GM19372 (cell line): Measurements from ENCODE around the gene IL32.

Experiments used
- ATAC-seq: cut with Tn5 transposase; IDR thresholded peaks from one replicate; pipeline ENCODE4 v1.9.1; 2021; ENCODE audit warnings: mild to moderate bottlenecking, low read depth, moderate library complexity; ENCODE audit not compliant: unreplicated experiment

Gene IL32

GRCh38 chr16:3088450-3088849 is 23.0 kb downstream of the IL32 start:
- ATAC-seq: no peak

DNA sequence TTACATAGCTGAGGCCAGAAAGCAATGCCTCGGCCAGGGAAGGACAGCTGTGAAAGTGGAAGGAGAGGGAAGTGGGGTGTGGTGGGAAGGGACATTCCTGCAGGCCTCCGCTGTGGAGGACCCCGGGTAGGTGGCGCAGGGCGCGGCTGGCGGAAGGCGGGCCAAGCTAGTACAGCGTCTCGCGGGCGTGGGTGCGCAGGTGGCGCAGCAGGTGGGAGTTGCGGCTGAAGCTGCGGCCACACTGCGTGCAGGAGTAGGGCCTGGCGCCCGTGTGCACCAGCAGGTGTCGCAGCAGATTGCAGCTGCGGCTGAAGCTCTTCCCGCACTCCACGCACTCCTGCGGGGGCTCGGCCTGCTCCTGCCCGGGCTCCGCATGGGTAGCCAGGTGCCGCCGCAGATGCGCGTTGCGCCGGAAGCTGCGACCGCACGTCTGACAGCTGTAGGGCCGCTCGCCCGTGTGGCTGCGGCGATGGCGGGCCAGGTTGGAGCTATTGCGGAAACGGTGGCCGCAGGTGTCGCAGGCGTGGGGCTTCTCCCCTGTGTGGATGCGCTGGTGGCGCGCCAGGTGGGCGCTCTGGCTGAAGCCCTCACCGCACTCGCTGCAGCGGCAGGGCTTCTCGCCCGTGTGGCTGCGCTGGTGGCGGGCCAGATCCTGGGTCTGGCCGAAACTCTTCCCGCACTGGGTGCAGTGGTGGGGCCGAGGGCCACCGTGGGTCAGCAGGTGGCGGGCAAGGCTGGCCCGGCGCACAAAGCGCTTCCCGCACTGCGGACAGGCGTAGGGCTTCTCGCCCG is 23.7 kb downstream of the IL32 start:
- ATAC-seq: no peak

- no peak for ATAC-seq
Measured at GRCh38 chr16:3089717-3090592, 24.5 kb downstream of the IL32 start.

DNA sequence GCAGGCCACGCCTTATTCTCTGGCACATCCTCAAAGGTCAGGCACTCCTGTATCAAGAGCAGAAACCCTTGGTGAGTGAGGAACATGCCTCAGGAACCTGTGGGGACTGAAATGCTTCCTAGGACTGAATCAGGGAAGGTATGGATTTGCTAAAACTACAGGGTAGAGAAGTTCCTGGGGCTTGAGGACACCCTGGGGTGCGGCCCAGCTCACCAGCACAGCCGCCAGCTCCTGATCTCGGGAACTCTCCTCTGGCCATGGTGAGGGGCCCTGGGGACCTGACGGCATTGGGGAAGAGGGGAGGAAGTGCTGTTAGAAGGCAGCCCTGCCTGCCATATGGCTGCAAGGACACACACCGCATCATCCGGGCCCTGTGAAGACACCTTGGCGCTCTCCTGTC is 26.1 kb downstream of the IL32 start:
- ATAC-seq: no peak

DNA sequence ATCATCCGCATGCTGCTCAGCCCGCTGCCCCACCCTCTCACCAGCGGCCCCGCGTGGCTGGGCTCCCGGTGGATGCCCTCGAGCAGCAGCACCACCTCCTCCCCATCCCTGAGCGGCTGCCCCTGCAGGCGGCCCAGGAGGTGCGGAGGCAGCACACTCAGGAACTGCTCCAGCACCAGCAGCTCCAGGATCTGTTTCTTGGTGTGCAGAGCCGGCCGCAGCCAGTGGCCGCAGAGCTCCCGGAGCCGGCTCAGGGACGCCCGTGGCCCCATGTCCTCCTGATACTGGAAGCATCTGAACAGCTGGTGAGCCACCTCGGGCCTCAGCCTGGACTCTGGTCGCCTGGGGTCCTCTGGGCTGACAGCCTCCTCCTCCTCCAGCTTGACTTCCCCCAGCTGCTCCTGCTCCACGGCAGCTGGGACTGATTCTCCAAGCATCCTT is 27.1 kb downstream of the IL32 start:
- ATAC-seq: no peak

- no peak for ATAC-seq
Measured at GRCh38 chr16:3094289-3095027, 29.0 kb downstream of the IL32 start.

GRCh38 chr16:3095869-3096268 is 30.4 kb downstream of the IL32 start:
- ATAC-seq: peak; percentile 48

DNA sequence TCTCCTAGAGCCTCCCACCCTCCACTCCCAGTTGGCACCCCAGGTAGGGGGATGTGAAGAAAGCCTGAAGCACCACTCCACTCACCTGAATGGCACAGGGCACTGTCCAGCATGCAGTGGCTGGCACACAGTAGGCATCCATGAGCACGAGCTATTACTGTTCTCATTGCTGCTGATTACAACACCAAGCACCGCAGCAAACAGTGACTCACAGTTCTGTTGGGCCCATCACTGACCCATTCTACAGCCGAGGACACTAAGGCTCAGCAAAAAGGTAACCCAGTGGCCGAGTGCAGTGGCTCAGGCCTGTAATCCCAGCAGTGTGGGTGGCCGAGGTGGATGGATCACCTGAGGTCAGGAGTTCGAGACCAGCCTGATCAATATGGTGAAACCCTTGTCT is 30.9 kb downstream of the IL32 start:
- ATAC-seq: no peak

GRCh38 chr16:3097266-3097665 is 31.8 kb downstream of the IL32 start:
- ATAC-seq: no peak

- no peak for ATAC-seq
Measured at GRCh38 chr16:3098459-3099394, 33.3 kb downstream of the IL32 start, which contains the start of gene ZSCAN10. Gene ZSCAN10 (minus strand): TSS chr16:3099294. CDS start chr16:3092937, 6,357 bp downstream.

DNA sequence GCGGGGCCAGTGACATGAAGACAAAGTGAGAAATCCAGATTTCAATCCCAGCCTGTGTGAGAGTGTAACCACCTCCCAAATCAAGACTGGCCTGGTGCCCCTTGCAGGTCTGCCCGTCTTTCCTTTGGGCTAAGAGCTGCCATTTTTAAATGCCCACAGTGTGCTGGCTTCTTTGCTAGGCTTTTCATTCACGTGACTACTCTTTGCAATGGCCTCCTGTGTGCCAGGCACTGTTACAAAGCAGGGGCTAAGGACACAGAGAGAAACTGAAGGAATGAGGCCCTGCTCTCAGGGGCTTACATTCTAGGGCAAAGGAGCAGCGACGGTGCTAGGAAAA is 33.9 kb downstream of the IL32 start:
- ATAC-seq: no peak

DNA sequence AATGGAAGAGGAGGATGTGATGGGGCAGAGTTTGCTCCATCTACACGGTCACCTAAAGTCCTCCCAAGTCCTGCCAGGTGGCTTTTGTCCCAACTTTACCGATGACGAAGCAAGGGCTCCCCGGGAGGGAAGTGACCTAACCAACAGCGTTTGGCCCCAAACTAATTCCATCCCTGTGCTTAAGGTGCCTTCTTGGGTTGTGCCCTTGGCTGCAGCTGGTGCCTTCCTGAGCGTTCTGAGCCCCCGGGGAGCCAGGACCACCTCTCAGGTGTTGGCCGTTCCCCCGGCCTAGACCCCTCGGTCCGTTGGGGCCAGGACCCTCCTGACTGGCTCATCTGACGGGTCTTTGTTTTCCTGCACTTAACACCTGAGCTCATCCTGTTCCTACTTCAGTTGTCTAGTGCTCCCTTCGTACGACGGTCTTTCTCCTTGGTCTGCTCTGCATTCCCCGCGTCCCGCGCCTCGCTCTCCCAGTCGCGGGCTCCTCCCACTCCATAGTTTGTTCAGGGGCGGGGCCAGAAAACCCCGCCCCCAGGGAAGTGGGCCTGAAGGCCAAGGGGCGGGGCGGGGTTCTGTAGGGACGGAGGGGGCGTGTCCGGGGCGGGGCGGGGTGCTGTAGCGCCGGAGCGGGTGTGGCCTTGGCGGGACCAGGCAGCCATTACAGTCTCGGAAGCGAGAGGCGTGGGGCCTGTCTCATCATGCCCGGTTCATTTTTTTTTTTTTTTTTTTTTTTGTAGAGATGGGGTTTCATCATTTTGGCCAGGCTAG is 34.5 kb downstream of the IL32 start:
- peak; percentile 72 for ATAC-seq

DNA sequence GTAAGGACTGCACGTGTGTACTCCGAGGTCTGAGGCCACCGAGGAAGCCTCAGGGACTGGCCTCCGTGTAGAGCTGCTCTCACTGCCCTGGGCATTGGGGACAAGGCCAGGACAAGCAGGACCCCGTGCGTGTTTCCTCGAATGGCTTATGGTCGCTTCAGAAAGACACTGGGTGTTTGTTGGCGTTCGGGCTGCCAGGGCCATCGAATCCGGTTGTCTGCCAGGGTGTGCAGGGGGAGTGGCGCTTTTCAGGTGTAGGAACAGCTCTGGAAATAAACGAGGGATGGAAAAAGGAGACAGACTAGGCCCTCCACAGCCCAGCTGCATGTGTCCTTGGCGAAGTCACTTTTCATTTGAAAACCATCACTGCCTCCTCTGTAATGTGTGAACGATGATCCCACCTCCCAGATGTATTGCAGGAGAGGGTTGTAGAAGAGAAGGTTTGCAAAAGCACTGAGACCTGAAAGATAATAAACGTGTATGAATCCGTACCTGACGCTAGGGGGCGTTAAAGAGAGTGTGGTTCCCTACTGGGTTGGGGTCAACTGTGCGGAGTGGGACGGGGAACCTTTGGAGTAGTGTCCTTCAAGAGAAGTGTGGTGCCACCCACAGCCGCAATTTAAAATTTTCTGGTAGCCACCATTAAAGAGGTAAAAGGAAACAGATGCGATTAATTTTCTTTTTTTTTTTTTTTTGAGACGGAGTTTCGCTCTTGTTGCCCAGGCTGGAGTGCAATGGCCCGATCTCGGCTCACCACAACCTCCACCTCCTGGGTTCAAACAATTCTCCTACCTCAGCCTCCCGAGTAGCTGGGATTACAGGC is 35.8 kb downstream of the IL32 start:
- ATAC-seq: no peak

DNA sequence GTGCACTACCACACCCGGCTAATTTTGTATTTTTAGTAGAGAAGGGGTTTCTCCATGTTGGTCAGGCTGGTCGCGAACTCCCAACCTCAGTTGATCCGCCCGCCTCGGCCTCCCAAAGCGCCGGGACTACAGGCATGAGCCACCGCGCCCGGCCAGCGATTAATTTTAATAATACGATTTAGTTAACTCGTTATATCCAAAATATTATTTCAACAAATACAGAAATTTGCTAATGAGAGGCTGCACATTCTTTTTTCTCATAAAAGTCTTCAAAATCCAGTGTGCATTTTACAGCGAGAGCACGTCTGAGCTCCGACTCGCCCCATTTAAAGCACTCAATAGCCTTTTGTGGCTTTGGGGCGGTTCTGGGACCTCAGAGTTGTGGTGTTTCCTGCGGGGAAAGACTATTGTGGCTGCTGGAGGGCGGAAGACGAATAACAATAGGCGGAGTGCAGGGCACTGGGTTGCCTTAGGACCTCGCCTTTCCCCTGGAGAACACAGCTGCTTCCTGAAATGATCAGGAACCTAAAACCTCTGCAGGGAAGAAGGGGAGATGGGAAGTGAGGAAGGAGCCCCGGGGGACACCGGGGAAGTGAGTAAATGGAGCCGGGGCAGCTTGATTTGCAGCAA is 36.5 kb downstream of the IL32 start:
- no peak for ATAC-seq

- ATAC-seq: peak; percentile 85
Measured at GRCh38 chr16:3106205-3106928, 40.9 kb downstream of the IL32 start.

DNA sequence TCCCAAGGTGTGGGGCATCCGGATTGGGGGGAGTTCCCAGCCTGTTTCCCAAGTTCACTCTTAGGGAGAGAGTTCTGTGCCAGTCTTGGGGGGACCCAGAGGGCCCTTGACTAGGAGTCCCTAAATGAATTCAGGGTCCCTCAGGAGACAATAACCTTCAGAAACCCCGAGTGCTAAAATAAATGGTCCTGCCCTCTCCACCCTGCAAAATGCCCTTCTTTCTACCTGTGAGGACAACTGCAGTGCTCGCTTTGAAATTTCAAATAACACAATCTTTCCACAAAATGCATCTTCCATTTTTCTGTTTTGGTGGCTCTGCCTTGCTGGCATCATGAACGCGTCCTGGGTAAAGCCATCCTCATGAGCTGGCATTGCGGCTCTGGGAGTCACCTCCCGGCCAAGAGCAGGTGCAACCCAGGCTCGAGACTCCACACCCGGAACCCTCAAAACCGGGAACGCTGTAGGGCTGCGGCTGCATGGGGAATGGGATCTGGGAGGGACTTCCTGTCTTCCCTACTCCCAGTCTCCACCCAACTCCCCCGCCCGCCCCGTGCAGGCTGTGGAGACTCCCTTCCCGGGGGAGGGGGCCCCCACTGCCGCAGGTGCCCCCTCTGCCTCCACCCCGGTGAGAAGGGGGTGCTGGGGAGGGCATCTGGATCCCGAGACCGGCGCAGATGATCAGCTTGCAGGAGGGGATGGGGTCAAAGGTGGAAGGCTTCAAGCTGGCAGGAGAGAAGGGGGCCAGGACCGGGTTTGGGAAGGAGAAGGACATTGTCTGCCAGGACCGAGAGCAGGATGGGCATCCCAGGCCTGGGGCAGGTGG is 46.8 kb downstream of the IL32 start, which contains the start of gene ZNF205:
Gene ZNF205 (plus strand): TSS at position 529 of the 823 bp plus-strand sequence. CDS start 845 bp downstream, outside the sequence.
- ATAC-seq: no peak
